OCI-LY3 (cell line): ENCODE results near the gene SV2B.

Source experiments
- CTCF ChIP-seq: fragments of 200-600, 300-600 bp; sonication (generic); IDR thresholded peaks from 2 replicates; pipeline ENCODE4 v1.5.1; 2014; ENCODE audit warnings: antibody characterized with exemption, low read length, low read depth
- EZH2phosphoT487 ChIP-seq: fragments of 200-600 bp; shearing (Covaris generic); IDR thresholded peaks from 2 replicates; pipeline ENCODE4 v1.6.1; 2018; ENCODE audit warnings: antibody characterized with exemption, mixed run types, low read depth

- TF ChIP-seq CTCF, result no peak
- TF ChIP-seq EZH2phosphoT487, result no peak
Observed at GRCh38 chr15:91329914-91330313, 229.9 kb downstream of the SV2B start.
